Fibroblast of the conjunctiva (primary cell): ENCODE measurements around the gene POP7.

Experiments
- DNase-seq: peaks from one replicate; pipeline ENCODE4 v3.0.0-alpha.2; 2010; ENCODE audit warnings: low read depth

Gene POP7

DNA sequence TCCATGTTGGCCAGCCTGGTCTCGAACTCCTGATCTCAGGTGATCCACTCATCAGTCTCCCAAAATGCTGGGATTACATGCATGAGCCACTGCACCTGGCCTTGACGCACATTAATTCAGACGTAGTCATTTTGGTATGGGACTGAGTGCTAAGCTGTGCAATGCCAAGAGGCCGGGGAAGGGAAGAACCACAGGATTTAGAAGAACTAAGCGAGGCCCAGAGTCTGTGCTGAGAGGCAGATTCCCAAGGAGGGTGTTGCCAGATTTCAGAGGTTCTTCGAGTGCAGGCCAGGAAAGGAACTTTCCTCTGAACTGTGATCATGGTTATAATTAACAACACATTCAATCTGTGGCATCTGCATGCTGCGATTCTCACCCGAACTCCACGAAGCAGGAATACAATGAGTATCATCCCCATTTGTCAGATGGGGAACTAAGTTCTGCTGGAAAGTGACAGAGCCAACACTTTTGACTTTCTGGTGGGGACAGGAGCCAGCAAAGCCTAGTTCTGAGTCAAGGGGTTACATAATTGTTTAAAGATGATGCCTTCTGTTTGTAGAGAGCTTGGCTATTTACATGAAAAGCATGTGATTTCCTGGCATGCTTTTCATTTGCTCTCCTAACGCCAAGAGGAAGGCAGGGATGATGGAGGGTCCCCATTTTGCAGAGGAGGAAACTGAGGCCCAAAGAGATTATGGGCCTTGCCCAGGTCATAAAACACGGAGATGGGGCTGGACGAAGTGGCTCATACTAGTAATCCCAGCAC is 21.3 kb downstream of the POP7 start:
- peak; percentile 77 for DNase-seq

DNA sequence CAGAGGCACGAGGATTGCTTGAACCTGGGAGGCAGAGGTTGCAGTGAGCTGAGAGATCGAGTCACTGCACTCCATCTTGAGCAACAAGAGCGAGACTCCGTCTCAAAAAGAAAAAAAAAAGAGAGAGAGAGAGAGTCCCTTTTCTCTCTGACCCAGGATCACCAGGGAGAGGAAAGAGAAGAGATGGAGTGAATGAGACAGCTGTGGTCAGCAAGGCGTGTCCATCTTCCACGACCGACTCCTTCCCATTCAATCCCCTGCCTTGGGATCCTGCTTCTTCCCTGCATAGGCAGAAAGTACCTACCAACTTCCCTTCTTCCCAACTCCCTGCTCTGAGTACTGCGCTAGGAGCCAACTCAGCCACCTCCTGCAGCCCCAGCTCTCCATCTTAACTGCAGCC is 22.3 kb downstream of the POP7 start:
- DNase-seq, result no peak

GRCh38 chr7:100730136-100730800 is 24.3 kb downstream of the POP7 start:
- no peak for DNase-seq

- no peak for DNase-seq
These were observed 26.2 kb downstream of the POP7 start for GRCh38 chr7:100731937-100732636.

DNA sequence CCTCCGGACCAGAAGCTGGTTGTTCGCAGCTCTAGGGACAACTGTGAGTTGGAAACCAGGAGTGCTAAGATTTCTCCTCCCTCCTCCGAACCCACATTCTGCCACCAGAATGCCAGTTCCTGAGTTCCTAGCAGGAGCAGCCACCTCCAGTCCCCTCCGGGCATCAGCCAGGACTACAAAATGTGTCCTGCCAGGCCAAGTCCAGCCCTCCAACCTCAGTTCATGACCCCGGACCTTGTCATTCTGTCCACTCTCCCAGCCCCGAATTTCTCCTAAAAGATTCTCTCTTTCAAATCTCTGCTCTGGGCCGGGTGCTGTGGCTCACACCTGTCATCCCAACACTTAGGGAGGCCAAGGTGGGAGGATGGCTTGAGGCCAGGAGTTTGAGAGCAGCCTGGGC is 29.8 kb downstream of the POP7 start:
- DNase-seq, result no peak

DNA sequence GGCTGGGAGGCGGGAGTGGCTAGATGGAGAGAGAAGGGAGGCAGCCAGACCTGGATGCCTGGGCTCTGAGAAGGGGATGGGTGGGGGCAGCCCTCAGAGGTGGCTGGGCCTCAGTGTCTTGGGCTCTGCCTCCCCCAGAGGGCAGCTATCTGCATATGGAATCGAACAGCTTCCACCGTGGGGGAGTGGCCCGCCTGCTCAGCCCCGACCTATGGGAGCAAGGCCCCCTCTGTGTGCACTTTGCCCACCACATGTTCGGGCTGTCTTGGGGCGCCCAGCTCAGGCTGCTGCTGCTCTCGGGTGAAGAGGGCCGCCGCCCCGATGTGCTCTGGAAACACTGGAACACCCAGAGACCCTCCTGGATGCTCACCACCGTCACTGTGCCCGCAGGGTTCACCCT is 30.8 kb downstream of the POP7 start:
- DNase-seq, result no peak

DNA sequence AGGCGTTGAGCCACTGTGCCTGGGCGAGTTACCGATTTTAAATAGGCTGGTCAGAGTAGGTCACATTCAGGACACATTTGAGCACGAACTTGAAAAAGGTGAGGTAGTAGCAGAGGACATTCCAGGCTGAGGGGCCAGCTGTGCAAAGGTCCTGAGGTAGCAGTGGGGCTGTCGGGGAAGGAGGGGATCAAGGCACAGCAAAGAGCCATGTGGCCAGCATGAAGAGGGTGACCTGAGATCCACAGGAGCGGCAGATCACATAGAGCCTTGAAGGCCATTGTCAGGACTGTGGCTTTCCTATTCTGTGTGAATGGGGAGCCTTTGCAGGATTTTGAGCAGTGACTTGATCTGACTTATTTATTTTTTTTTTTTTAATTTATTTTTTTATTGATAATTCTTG is 34.0 kb downstream of the POP7 start:
- DNase-seq, result no peak

- no peak for DNase-seq
These were observed 38.7 kb downstream of the POP7 start for GRCh38 chr7:100744605-100745004.

- peak; percentile 42 for DNase-seq
These were observed 39.3 kb downstream of the POP7 start for GRCh38 chr7:100745184-100745583.

DNA sequence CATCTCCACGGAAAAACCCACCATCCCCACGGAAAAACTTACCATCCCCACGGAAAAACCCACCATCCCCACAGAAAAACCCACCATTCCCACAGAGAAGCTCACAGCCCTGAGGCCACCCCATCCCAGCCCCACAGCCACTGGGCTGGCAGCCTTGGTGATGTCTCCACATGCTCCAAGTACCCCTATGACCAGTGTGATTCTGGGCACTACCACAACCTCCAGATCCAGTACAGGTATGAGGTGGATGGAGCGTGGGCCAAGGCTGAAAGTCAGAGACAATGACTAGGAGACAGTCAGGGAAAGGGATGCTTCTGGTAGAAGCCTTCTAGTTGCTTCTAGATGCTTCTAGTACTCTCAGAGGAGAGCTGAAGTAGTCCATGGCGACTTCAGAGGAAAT is 47.1 kb downstream of the POP7 start:
- DNase-seq, result no peak

DNA sequence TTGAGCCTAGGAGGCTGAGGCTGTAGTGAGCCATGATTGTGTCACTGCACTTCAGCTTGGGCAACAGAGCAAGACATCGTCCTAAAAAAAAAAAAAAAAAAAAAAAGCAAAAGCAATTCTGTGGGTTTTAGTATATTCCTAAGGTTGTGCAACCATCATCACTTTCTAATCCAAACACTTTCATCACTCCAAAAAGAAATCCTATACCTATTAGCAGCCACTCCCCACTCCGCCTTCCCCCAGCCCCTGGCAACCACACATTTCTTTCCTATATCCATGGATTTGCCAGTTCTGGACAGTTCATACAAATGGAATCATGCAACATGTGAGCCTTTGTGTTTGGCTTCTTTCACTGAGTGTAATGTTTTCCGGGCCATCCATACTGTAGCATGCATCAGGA is 47.8 kb downstream of the POP7 start:
- DNase-seq, result peak; percentile 16
